GM19193 (cell line): ENCODE data around the gene CENPP.

Experiments used
- POLR2A ChIP-seq: IDR thresholded peaks from 4 replicates; pipeline ENCODE4 v1.6.1; 2011; ENCODE audit not compliant: insufficient read depth, insufficient read length; ENCODE audit errors: extremely low read depth

Gene CENPP

DNA sequence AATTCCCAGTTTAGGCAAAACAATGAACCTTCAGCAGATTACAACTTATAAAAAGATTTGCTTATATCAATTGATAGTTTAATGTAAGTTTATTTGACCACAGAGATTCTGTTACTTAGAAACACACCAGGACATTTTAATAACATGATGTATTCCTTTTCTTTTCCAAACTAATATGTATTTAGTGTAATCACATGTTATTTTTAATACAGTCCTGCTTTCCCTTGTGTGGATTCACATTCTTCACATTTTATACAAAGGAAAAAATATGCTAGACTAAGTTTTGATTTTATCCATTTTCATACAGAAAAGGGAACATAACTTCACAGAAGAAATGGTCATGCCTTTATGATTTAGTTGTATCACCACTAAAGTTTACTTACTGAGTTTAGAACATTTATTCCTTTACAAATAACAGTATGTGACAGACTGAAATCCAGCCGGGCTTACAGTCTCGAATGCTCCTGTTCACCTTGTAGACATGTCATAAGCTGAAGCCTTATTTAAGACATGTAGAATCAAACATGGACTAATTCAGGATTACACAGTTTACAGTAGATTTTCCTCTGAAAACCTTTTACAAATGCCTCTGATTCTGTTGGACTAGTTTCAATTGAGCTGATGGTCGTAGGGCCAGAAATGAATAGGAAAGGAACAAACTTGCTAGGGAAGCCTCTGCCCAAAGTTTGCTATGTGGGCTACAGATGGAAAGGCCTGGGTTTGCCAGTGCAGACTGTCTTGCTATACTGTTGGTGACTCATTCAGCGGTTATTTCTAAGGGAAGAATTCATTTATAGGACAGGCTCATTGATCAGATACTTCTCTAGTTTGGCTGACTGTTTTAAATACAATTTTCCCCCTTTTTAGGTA is 163.2 kb downstream of the CENPP start:
- TF ChIP-seq POLR2A: no peak

DNA sequence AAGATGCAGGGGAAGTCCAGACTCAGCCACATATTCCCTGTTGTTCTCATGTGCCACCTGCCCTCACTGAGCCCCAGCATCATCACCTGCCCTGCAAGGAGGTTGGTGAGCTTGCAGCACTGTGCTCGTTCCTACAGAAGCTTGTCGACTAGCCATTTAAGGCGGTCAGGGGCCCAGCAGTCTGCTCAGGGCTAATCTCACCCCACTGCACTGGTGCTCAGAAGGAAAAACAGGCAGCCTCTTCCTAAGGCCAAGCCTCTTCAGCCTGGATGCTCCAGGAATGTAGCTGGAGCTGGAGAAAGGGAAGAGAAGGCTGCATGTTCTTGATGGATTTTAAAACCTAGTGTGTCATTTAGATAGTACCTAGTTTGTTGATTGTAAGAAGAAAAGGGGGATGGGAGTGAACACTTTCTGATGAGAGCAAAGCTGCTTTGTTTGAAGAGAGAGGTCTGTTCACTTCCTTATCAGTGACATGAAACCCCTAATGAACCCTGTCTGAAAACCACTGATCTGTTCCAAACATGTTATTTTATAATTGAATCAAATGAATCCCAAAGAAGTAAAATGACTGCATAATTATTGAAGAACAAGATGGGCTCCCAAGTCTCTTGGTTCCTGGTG is 167.1 kb downstream of the CENPP start:
- no peak for TF ChIP-seq POLR2A

DNA sequence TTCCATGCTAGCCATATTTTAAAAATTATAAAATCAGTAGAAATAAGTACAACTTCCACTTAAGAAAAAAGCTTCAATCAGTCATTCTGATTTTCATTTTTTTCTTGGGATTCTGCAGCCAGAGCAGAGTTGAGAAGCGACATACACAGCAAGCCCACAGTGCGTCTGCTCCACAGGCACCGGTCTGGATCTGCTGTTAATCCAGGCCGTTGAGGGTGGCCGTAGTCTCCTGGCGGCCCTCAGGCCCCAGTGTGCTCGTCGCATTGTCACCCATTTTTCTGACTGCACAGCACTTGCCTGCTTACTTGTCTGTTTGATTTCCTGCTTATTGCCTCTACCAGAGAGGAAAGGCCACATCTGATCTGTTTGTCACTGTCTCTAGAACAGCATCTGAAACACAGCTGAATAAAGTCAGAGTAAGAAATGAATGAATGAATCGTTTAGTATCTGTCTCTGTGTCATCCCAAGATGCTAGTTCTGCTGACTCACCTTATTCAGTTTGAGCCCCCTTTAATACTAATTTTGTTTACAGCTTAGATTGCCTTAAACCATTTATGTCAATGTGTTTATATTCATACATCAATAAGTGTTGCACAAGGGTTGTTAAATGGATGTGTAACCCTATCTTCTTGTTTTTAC is 168.1 kb downstream of the CENPP start:
- no peak for TF ChIP-seq POLR2A

DNA sequence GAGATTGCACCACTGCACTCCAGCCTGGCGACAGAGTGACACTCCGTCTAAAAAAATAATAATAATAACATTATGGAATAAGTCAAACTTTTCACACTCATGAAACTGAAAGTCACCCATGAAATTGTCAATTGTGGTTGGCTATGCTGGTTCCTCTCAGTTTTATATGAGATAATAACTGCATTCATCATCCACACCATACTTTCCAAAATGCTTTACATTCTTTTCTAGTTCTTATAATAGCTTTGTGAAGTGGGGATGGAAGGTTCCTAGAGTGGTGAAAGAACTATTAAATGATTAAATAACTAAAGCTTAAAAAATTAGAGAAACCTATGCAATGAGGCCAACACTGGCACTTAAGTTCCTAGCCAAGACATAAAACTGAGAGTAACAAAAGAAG is 169.1 kb downstream of the CENPP start:
- TF ChIP-seq POLR2A: no peak

DNA sequence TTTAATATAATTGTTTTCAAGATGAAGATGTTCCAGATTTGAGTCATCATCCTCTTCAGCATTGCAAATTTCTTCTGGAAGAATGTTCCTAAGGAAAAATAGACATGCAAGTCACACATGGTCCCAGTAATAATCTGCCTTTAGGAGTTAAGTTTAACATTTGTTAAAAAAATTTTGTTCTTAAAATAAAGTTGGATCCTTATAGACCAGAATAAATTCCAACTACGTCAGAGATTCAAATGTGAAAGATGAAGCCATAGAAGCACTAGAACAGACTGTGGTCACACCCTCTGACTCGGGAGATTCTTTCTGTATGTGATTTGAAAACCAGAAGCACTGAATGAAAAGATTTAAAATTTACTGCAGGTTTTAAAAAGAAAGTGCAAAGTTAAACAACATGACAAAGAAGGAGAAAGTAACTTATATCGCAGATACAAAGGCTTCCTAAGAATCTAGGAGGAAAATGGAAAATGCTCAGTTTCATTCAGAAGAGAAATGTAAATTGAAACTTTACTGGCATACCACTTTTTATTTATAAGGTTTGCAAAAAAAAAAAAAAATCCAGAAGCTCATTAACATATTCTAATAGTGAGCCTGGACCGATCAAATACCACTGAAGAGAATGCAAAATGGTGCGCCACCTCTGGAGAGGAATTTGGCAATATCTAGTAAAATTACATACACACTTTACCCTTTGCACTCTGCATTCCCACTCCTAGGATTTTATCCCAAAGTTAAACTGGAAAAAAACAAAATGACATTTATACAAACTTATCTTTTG is 170.8 kb downstream of the CENPP start:
- TF ChIP-seq POLR2A: no peak

DNA sequence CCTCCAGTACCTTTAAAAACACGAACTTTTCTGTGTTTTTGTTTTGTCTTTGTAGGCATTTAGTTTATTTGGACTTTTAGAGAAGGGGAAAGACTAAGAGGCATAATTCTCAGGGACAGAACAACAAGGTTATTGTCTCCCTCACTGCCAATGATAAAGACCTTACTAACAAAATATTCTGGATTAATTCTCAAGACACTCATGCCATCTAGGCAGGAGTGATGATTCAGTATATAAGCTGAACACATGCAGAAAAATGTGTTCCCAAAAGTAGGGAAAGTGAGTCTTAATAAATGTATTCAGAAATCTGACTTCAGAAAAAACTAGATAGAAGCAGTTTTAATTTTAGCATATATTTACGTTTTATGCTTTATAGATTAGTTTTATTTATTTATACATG is 173.9 kb downstream of the CENPP start:
- TF ChIP-seq POLR2A: no peak

DNA sequence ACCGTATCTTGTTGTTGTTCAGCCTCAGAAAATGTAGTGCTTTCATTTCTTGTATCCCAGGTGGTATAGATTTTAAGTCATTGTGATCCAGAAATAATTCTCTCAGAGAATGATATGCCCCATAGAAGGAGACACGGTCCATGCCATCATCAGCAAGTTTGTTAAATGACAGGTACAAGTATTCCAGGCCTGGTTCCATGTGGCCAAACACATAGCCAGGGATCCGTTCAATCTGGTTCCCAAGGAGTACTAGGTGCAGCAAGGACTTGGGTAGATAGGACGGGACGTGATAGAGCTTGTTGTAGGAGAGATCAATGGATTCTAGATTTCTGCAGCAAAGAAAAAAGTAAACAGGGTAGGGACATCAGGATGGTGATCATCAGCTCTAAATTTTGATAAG is 175.0 kb downstream of the CENPP start:
- TF ChIP-seq POLR2A: no peak

DNA sequence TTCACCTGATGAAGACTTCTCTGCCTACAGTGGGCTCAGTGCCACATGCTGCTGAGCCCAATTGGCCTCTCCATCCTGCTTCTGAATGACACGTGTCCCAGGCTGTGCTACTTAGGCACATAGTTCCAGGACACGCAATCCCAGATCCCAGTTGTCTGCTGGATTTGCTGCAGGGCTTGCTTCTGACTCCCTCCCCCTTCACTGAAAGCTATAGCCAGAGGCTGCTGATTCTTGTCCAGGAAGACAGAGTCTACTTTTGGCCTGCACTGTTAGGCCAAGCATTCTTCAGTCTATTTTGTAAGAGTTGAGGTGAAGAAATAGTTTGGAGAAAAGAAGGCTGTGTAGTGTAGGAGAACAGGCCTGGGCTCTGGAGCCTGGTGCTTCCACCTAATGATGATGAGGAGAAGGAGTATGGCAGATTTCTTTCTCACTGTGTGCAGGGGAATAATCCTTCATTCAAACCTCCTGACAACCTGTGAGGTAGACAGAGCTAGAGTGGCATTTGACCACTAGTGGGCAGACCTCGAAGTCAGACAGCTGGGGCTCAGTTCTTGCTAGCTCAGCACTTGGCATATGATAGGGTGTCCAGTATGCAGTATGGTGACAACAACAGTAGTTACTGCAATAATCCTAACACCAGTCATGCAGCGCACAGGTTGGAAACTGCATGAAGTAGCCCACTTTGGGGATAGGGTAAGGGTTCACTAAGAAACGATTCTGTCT is 176.1 kb downstream of the CENPP start:
- TF ChIP-seq POLR2A: no peak

DNA sequence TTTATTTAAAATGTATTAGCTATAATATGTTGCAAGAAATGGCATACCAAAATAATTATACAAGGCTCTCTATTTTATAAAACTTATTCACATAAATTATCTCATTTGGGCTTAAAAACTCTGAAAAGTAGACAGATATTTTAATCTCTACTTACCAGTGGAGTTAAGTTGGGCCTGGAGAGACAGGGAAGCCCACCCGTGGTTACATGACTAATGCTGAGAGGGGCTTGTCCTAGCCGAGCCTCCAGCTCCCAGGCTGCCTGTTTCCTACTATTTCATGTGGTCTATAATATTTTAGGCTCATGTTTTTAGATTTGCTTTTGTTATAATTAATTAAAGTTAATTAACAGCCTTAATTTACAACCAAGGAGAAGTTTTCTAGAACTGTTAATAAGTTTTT is 177.4 kb downstream of the CENPP start:
- TF ChIP-seq POLR2A: no peak

DNA sequence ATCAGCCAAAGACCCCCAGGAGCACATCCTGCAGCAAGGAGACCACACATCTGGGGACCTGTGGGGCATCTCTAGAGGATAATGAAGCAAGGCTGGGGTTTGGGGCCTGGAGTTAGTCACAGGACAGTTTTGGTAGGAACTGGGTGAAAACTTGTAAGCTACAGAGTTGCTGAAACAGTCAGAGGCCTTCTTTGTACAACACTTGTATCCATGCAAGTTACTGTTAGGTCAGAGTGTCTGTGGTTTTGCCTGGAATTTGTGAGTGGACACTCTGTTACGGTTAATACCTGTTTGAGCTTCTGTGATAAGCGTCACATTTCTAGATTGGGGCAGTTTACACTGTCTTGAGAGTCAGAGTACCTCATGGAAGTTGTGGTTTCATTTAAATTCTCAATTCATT is 179.1 kb downstream of the CENPP start:
- no peak for TF ChIP-seq POLR2A

DNA sequence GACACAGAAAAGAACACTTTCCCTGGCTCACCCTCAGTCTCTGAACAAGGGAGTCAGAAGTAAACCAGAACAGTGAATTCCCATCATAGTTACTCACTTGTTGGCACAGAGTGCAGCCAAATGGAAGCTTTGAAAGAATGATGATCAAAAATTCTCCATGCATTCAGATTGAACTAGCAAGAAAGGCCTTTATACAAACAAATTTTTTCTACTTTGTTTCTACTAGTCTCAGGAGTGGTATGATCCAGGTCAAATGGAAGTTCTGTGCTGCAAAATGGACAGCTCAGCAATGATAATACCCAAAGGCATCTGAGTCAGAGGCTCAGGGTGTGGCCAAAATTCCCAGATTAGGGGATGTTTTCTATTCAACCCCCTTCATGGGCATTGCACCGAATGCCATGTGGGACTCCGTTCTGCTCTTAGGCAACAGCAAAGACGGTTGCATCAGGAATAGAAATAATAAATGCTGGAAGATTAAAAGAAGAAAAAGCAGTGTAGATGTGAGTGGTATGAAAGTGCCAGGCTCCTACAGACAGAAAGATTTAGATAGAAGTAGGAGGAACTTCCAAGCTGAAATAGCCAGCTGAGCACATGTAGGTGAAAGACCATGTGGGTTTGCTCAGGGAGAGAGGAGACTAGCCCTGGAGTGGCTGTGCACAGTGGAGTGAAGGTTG is 180.6 kb downstream of the CENPP start:
- no peak for TF ChIP-seq POLR2A

DNA sequence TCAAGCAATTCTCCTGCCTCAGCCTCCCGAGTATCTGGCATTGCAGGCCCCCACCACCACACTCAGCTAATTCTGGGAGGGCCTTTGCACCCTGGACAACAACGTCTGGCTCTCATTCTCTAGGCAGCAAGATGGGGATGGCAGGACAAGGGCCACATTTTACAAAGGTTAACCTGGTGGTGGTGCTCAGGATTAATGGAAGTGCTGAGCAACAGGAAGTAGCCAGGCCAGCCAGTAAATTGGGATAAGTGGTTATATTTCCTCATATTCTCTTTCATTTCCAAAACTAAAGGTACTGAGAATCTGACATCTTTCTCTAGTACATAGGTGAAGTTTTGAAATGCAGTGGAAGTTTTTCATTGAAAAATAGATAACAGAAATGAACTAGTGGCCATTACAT is 181.3 kb downstream of the CENPP start:
- no peak for TF ChIP-seq POLR2A

DNA sequence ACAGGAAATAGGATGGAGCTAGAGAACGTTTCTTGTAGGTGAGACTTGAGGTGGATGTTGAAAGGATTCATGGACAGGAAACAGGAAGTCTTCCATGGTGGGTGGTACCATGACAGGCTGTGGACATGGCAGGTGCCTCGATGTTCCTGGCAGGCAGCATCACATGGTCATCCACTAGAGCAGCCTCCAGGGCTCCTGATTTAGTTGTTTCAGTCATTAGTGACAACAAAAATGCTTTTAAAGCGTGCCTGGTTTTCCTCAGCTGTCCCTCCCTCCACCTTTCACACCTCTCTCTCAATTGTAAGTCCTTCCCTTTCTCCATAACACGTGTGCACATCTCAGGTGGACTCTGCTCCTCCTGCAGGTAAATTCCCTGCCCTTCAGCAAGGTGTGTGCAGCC is 181.7 kb downstream of the CENPP start:
- TF ChIP-seq POLR2A: no peak
